H9 (cell line): ENCODE data around the gene CELA3A. TPM values are rescaled to one million over a fixed set of nuclear protein-coding genes. Genes with fewer than 3 reads are reported as not detected.
"Not testable (repeated sequence)": the region's sequence is repeated elsewhere in the genome, so short reads cannot be mapped to it uniquely, and the experiment has no call there.

Experiments used
- DNase-seq: peaks from one replicate; pipeline ENCODE4 v3.0.0-alpha.2; 2017
- H2AFZ ChIP-seq: one replicate; pipeline ENCODE4 v1.6.1; 2013; ENCODE audit warnings: mild to moderate bottlenecking, low read length, control low read depth, moderate library complexity
- H2AK5ac ChIP-seq: 2 replicates; pipeline ENCODE4 v1.6.1; 2013; ENCODE audit warnings: low read length, control low read depth, mixed read lengths; ENCODE audit not compliant: insufficient read length
- H2BK120ac ChIP-seq: one replicate; pipeline ENCODE4 v1.6.1; 2013; ENCODE audit warnings: low read depth, mild to moderate bottlenecking, low read length, control low read depth, inconsistent platforms; ENCODE audit not compliant: poor library complexity, severe bottlenecking
- H2BK12ac ChIP-seq: 2 replicates; pipeline ENCODE4 v1.6.1; 2013; ENCODE audit warnings: low read length, control low read depth, mixed read lengths, low read depth; ENCODE audit not compliant: insufficient read length
- H2BK15ac ChIP-seq: 2 replicates; pipeline ENCODE4 v1.6.1; 2013; ENCODE audit warnings: low read depth, low read length, control low read depth
- H2BK20ac ChIP-seq: one replicate; pipeline ENCODE4 v1.6.1; 2013; ENCODE audit warnings: low read depth, mild to moderate bottlenecking, low read length, control low read depth, inconsistent platforms; ENCODE audit not compliant: poor library complexity, severe bottlenecking
- H2BK5ac ChIP-seq: 2 replicates; pipeline ENCODE4 v1.6.1; 2013; ENCODE audit warnings: low read length, control low read depth, mixed read lengths; ENCODE audit not compliant: insufficient read length
- H3K14ac ChIP-seq: 2 replicates; pipeline ENCODE4 v1.6.1; 2013; ENCODE audit warnings: low read length, control low read depth; ENCODE audit not compliant: insufficient read depth
- H3K18ac ChIP-seq: 2 replicates; pipeline ENCODE4 v1.6.1; 2013; ENCODE audit warnings: low read depth, mild to moderate bottlenecking, mixed read lengths, low read length, control low read depth; ENCODE audit not compliant: insufficient read length
- H3K23ac ChIP-seq: 2 replicates; pipeline ENCODE4 v1.6.1; 2013; ENCODE audit warnings: low read length, control low read depth, mixed read lengths, low read depth; ENCODE audit not compliant: insufficient read length
- H3K23me2 ChIP-seq: 2 replicates; pipeline ENCODE4 v1.6.1; 2013; ENCODE audit warnings: low read depth, mild to moderate bottlenecking, mixed read lengths, low read length, control low read depth; ENCODE audit not compliant: insufficient read length, poor library complexity, severe bottlenecking
- H3K27ac ChIP-seq: 2 replicates; pipeline ENCODE4 v1.5.1; 2013; ENCODE audit warnings: low read length, control low read depth, mixed read lengths, low read depth; ENCODE audit not compliant: insufficient read length
- H3K27me3 ChIP-seq: 2 replicates; pipeline ENCODE4 v1.6.1; 2013; ENCODE audit warnings: low read length, control low read depth, inconsistent platforms; ENCODE audit not compliant: insufficient read depth
- H3K4ac ChIP-seq: 2 replicates; pipeline ENCODE4 v1.6.1; 2013; ENCODE audit warnings: low read depth, mild to moderate bottlenecking, control low read depth, inconsistent platforms, low read length, moderate library complexity
- H3K4me1 ChIP-seq: 2 replicates; pipeline ENCODE4 v1.6.1; 2013; ENCODE audit warnings: low read length, control low read depth, inconsistent platforms; ENCODE audit not compliant: insufficient read depth
- H3K4me2 ChIP-seq: 2 replicates; pipeline ENCODE4 v1.6.1; 2013; ENCODE audit warnings: low read length, control low read depth, mixed read lengths; ENCODE audit not compliant: insufficient read length, insufficient read depth
- H3K56ac ChIP-seq: 2 replicates; pipeline ENCODE4 v1.6.1; 2013; ENCODE audit warnings: low read depth, mild to moderate bottlenecking, mixed read lengths, low read length, control low read depth; ENCODE audit not compliant: insufficient read length
- H3K79me1 ChIP-seq: 2 replicates; pipeline ENCODE4 v1.6.1; 2013; ENCODE audit warnings: low read depth, mild to moderate bottlenecking, moderate library complexity, low read length, control low read depth, inconsistent platforms; ENCODE audit not compliant: insufficient read depth, poor library complexity, severe bottlenecking
- H3K79me2 ChIP-seq: 2 replicates; pipeline ENCODE4 v1.6.1; 2013; ENCODE audit warnings: low read length, control low read depth, inconsistent platforms; ENCODE audit not compliant: insufficient read depth
- H3K9ac ChIP-seq: 2 replicates; pipeline ENCODE4 v1.6.1; 2013; ENCODE audit warnings: low read length, control low read depth, mixed read lengths; ENCODE audit not compliant: insufficient read length; ENCODE audit errors: extremely low read depth
- H3K9me3 ChIP-seq: one replicate; pipeline ENCODE4 v1.6.1; 2013; ENCODE audit warnings: low read depth, low read length, inconsistent platforms; ENCODE audit not compliant: control insufficient read depth
- H3T11ph ChIP-seq: one replicate; pipeline ENCODE4 v1.6.1; 2013; ENCODE audit warnings: mild to moderate bottlenecking, low read length, control low read depth, inconsistent platforms
- H4K20me1 ChIP-seq: one replicate; pipeline ENCODE4 v1.6.1; 2013; ENCODE audit not compliant: control insufficient read depth, insufficient read length, insufficient read depth
- H4K5ac ChIP-seq: 2 replicates; pipeline ENCODE4 v1.6.1; 2013; ENCODE audit warnings: low read depth, mild to moderate bottlenecking, mixed read lengths, low read length, control low read depth; ENCODE audit not compliant: insufficient read length
- H4K8ac ChIP-seq: replicated peaks from 2 replicates; pipeline ENCODE4 v1.6.1; 2013; ENCODE audit warnings: low read length, control low read depth, mixed read lengths, low read depth; ENCODE audit not compliant: insufficient read length
- H4K91ac ChIP-seq: 2 replicates; pipeline ENCODE4 v1.6.1; 2013; ENCODE audit warnings: low read depth, mild to moderate bottlenecking, moderate library complexity, mixed read lengths, low read length, control low read depth; ENCODE audit not compliant: insufficient read length
- H3K27ac Mint-ChIP-seq, 3 experiments: 2 replicates in 2 of 3; 3 replicates in 1 of 3; pipeline ENCODE4 v1.8.0; 2020 to 2021; ENCODE audit warnings: mixed read lengths in 3 of 3, mild to moderate bottlenecking in 1 of 3, moderate library complexity in 1 of 3
- H3K27me3 Mint-ChIP-seq: 2 replicates; pipeline ENCODE4 v1.8.0; 2021; ENCODE audit warnings: low read depth, mild to moderate bottlenecking, moderate library complexity, mixed read lengths
- H3K36me3 Mint-ChIP-seq, 3 experiments: 2 replicates in 2 of 3; 3 replicates in 1 of 3; pipeline ENCODE4 v1.8.0; 2020 to 2021; ENCODE audit warnings: low read depth in 3 of 3, mixed read lengths in 3 of 3; ENCODE audit not compliant: insufficient read depth in 1 of 3
- H3K4me1 Mint-ChIP-seq, 2 experiments: 2 replicates each; pipeline ENCODE4 v1.8.0; 2020; ENCODE audit warnings: mixed read lengths in 2 of 2
- H3K4me3 Mint-ChIP-seq, 2 experiments: 2 replicates in 1 of 2; 3 replicates in 1 of 2; pipeline ENCODE4 v1.8.0; 2020 to 2021; ENCODE audit warnings: mild to moderate bottlenecking in 2 of 2, mixed read lengths in 2 of 2, moderate library complexity in 1 of 2
- H3K9me3 Mint-ChIP-seq, 2 experiments: 2 replicates in 1 of 2; 3 replicates in 1 of 2; pipeline ENCODE4 v1.8.0; 2020; ENCODE audit warnings: mild to moderate bottlenecking in 2 of 2, mixed read lengths in 2 of 2, moderate library complexity in 1 of 2
- CTCF ChIP-seq: fragments of 200-600 bp; sonication (generic); conservative IDR thresholded peaks from 3 replicates; pipeline ENCODE4 v1.8.0; 2021; ENCODE audit warnings: antibody characterized with exemption, mild to moderate bottlenecking
- WGBS: extraction: QIAGEN DNeasy Blood & Tissue Kit; methylation state at CpG from one replicate; pipeline ENCODE4 v1.1.7; 2013; ENCODE audit warnings: missing lambda C conversion rate, low lambda C conversion rate, mixed read lengths; ENCODE audit not compliant: insufficient read length; ENCODE audit errors: extremely low coverage; 5-methylcytosine and 5-hydroxymethylcytosine counted together
- total RNA-seq: library from RNA; stranded (reverse); gene quantifications from 2 replicates; pipeline ENCODE4 v1.2.1, GENCODE V29; 2021

CELA3A gene
- total RNA-seq, 1 experiment from 2014 or later, result not detected

- not testable (repeated sequence) for H2BK15ac ChIP-seq, H2BK5ac ChIP-seq, H3K56ac ChIP-seq, H2BK20ac ChIP-seq, H3K4me1 Mint-ChIP-seq, H4K8ac ChIP-seq, H3K27me3 Mint-ChIP-seq, H2BK12ac ChIP-seq, H2AK5ac ChIP-seq, H3K18ac ChIP-seq, H3K79me1 ChIP-seq, H3K4me1 ChIP-seq, H3K27ac ChIP-seq, H3K14ac ChIP-seq, H3K27me3 ChIP-seq, H3K36me3 Mint-ChIP-seq, H3K23ac ChIP-seq, H3K79me2 ChIP-seq, H4K20me1 ChIP-seq, H3K4me3 Mint-ChIP-seq, H2BK120ac ChIP-seq, H3K9ac ChIP-seq, H4K5ac ChIP-seq, H3K23me2 ChIP-seq, H3K9me3 ChIP-seq, H3T11ph ChIP-seq, H3K9me3 Mint-ChIP-seq, H3K4ac ChIP-seq, H3K4me2 ChIP-seq, H2AFZ ChIP-seq, H4K91ac ChIP-seq
- no CpG with 5 or more reads among the region's 18 CpGs for WGBS
- H3K27ac Mint-ChIP-seq, result peak overlapping the region in 1 of 3 experiments; percentile 22; a peak in 1 of 7 replicates
- peak; percentile 65 for TF ChIP-seq CTCF
- DNase-seq, result peak; percentile 60
These were observed 4.0 kb downstream of the CELA3A start for GRCh38 chr1:22005261-22006149.

DNA sequence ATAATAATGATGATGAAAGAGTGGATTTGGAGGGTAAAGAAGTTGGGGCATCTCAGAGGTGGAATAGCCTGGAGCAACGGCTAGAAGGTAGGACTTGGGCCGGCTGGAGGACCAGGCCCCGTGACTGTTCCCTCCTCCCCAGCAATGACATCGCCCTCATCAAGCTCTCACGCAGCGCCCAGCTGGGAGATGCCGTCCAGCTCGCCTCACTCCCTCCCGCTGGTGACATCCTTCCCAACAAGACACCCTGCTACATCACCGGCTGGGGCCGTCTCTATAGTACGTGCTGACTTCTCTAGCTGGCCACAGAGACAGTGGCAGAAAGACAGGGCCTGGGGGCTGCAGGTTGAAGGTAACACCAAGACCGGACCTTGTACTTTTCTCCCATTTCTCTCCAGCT lies 5.3 kb downstream of the CELA3A start:
- H2BK120ac ChIP-seq, H2BK5ac ChIP-seq, H3K4ac ChIP-seq, DNase-seq, H3K23me2 ChIP-seq, H3K14ac ChIP-seq, H2BK20ac ChIP-seq, H2BK15ac ChIP-seq, H3K9me3 Mint-ChIP-seq, H2BK12ac ChIP-seq, H3K18ac ChIP-seq, H3K4me1 ChIP-seq, H2AFZ ChIP-seq, H3T11ph ChIP-seq, H4K91ac ChIP-seq, H3K9me3 ChIP-seq, H3K23ac ChIP-seq, H3K56ac ChIP-seq, H3K9ac ChIP-seq, H3K4me1 Mint-ChIP-seq, H3K79me1 ChIP-seq, H4K8ac ChIP-seq, H3K4me2 ChIP-seq, H3K27me3 ChIP-seq, H2AK5ac ChIP-seq, H4K20me1 ChIP-seq, H3K27ac Mint-ChIP-seq, H4K5ac ChIP-seq, H3K79me2 ChIP-seq, H3K4me3 Mint-ChIP-seq, H3K27ac ChIP-seq, H3K27me3 Mint-ChIP-seq, H3K36me3 Mint-ChIP-seq: not testable (repeated sequence)
- no CpG with 5 or more reads among the region's 13 CpGs for WGBS
